GM21381 (cell line): ENCODE results near the gene E2F1.

Source experiments
- ATAC-seq: cut with Tn5 transposase; IDR thresholded peaks from one replicate; pipeline ENCODE4 v1.9.1; 2021; ENCODE audit warnings: mild to moderate bottlenecking, moderate library complexity; ENCODE audit not compliant: unreplicated experiment

The E2F1 gene

DNA sequence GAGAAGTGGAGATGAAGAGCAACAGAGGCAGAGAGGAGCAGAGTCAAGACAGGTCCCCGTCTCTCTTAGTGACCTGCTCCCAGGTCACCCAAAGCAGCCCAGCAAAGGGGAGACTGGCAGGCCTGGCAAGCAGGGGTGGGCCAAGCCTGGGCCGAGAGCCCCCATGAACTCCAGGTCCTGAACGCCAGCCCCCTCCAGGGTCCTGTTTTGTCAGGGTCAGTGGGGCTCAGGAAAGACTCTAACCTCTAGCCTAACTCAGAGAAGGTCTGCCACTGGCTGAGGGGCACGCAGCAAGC is 13.1 kb downstream of the E2F1 start:
- ATAC-seq = no peak

DNA sequence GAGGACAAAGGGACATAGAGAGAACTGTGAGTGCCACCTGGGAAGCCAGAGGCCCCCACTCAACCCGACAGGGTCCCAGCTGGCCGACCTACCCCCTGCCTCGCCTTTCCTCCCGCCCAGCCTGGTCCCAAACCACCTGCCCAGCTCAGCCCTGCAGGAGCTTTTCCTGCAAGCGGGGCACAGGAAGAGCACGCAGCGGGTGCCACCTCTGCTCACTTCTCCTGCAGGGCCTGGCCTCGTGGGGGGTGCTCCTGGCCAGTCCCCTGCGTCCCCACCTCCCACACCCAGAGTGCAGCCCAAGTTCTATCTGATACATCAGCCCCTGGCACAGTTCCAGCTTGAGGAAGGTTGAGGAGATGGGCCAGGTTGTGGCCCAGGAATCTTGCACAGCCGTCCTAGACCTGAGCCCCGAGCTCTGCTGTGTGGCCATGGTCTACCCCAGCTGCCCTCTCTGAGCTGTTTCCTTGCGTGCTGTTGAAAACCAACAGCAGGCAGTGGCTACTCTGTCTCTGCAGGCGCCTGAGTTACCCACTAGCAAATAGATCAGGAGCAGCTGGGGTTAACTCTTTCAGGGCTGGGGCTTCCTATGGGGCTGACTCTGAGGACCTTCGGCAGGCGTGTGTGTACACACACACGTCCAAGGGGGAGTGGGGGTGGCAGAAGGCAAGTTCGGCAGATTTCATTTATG is 13.6 kb downstream of the E2F1 start:
- no peak for ATAC-seq

DNA sequence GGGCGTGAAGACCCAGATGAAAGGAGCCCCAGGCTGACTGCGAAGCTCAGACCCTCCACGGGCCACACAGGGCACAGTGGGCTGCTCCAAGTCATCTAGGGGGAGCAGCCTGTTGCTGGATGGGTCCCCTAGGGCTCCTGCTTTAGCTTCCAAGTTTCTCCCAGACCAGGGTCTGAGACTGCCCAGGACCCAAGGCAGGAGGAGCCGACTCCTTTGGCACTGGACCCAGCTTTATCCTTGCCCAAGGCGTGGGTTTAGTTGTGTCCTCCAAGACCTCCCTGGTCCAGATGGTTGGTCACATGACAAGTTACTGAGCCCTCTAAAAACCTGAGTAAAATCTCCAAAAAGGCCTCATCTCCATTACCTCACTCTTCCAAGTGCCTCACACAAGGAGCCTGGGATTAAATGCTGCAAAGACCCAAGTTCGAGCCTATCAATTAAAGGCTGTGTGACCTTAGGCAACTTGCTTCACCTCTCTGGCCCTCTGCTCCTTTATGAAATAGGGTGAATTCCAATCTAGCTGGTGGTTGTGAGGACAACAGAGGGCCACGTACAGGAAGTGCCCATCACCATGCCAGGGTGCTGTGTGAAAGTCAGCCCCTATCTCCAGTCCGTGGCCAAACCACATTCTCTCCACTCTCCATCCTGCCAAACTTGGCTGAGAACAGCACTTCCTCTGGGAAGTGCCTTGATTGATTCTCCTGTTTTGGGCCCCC is 14.5 kb downstream of the E2F1 start:
- no peak for ATAC-seq

DNA sequence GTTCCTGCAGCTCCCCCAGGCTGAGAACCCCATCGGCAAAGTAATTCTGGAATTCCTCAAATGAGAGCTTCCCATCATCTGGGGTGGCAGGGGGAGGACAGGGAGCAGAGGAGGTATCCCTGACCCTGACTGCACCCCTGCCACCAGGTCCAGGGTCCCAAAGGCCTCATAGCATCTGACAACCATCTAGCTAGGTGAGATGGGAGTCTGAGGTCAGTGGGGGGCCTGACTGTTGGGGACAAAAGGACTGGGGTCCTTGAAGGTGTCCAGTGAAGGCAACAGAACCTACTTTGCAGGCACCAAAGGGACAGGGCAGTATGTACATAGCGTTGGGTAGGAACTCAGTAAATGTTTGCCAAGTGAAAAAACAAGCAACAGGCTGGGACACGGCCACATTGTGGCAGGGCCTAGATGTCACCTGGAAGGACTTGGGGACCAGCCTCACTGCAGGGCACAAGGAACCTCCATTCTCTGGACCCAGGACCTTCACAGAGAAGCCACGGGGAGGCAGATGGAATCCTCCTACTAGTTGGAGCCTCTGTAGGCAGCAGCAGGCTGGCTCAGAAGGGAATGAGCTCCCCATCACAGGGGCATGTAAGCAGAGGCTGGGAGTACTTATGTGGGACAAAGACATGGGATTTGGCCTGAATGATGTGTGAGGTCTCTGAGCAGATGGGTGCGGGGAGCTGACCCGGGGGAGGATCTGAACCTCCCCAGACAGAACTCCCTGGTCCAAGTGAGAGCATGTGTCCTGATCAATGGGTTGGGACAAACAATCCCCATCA is 15.3 kb downstream of the E2F1 start:
- no peak for ATAC-seq

DNA sequence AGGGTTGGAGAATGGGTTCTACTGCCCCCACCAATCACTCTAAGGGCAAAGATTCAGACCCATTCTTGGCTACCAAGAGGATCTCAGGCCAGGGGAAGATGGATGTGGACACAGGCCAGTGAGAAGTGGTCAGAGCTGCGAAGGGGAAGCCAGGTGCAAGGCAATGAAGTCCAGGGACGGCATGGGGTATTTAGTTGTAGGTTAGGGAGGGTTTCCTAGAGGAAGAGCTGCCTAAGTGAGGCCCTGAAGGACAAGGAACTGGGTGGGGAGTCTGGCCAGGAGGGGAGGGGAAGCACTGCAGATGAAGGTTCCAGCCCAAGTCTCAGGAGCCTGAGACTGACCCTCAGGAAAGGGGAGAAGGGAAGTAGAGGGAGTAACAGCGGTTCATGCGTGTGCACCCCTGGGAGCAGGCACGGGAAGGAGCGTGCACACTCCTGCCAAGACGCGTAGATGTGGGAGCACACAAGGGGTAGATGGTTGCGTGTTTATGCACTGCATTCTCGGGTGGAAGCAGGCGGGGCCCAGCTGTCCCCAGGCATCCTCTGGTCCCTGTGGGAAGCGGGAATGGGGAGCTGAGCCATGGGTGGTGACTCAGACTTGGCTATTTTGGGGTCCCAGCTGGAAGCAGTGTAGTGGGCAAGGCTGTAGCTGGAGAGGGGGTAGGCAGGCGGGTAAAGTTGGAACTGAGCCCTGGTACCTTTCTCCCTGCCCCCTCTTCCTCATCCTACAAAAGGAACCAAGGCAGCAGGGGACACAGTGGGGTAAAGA is 16.1 kb downstream of the E2F1 start:
- no peak for ATAC-seq

DNA sequence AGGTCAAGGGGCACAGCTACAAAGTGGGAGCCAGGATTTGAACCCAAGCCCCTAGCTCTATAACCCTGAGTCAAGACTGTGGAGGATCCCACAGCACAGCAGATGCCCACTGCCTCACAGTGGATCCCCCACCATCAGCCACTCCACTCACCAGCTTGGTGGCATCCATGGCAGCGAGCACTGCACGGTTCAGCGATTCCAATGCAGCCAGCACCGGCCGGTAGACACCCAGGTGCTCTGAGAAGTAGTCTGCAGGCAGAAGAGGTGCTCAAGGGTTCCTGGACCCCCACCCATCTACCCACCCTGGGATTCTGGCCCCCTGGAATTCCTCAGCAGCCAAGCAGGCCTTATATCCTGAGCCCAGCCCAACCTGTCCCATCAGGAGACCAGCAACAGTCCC is 17.0 kb downstream of the E2F1 start:
- ATAC-seq = no peak

DNA sequence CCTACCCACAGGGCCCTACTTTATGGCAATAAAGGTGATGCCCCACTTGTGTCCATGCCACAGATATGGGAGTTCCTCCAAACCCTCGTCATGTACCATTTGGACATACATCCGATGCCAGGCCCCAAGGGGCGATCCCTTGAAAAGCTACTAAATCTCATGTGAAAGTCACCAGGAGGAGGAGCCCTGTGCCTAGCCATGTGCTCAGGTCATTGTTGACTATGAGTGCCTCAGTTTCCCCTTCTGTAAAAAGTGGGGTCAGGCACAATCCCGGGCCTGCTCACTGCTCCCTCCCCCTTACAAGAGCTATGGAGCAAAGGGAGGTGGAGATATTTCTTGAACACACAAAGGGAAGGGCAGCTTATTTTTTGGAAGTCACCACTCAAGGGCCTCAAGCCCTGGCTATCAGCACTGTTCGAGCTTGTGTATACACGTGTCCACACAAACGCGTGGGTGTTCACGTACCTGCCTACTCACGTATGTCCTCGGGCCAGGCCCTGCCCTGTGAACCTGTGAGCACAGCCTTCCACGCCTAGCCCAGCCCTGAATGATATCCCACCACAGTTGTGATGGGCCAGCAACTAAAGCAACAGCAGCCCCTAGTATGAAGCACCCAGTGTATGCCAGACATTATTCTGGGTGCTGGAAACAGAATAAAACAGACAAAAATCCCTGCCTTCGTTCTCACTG is 17.6 kb downstream of the E2F1 start:
- no peak for ATAC-seq

DNA sequence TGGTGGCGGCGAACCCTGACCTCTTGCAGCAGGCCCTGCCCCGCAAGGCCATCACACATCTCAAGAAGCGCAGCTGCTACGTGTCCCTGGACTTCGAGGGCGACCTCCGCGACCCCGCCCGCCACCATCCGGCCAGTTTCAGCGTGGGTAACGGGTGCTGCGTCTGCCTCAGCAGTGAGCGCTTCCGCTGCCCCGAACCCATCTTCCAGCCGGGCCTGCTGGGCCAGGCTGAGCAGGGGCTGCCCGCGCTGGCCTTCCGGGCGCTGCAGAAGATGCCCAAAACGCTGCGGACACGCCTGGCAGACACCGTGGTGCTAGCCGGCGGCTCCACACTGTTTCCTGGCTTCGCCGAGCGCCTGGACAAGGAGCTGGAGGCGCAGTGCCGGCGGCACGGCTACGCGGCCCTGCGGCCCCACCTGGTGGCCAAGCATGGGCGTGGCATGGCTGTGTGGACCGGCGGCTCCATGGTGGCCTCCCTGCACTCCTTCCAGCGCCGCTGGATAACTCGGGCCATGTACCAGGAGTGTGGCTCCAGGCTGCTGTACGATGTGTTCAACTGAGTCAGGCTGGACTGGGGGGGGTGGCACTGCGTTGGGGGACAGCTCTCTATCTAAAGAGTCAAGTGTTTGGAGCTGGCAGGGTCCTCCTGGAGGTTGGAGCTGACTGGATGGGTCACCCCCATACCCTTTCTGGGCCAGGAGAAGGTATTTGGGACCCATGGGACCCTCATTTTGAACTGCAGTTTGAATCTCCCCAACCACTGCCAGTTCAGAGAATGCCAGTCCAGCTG is 18.3 kb downstream of the E2F1 start:
- ATAC-seq = peak; percentile 33

DNA sequence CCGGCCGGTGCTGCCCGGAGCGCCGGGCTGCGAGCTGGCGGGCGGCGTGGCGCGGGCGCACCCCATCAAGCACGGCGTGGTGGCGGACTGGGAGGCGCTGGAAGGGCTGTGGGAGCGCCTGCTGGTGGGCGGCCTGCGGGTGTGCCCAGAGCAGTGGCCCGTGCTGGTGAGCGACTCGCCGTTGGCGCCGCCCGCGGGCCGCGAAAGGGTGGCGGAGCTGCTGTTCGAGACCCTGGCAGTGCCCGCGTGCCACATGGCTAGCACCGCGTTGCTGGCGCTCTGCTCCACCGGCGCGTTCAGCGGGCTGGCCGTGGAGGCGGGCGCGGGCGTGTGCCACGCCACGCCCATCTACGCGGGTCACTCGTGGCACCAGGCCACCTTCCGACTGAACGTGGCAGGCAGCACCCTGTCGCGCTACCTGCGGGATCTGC is 18.9 kb downstream of the E2F1 start:
- peak; percentile 19 for ATAC-seq

DNA sequence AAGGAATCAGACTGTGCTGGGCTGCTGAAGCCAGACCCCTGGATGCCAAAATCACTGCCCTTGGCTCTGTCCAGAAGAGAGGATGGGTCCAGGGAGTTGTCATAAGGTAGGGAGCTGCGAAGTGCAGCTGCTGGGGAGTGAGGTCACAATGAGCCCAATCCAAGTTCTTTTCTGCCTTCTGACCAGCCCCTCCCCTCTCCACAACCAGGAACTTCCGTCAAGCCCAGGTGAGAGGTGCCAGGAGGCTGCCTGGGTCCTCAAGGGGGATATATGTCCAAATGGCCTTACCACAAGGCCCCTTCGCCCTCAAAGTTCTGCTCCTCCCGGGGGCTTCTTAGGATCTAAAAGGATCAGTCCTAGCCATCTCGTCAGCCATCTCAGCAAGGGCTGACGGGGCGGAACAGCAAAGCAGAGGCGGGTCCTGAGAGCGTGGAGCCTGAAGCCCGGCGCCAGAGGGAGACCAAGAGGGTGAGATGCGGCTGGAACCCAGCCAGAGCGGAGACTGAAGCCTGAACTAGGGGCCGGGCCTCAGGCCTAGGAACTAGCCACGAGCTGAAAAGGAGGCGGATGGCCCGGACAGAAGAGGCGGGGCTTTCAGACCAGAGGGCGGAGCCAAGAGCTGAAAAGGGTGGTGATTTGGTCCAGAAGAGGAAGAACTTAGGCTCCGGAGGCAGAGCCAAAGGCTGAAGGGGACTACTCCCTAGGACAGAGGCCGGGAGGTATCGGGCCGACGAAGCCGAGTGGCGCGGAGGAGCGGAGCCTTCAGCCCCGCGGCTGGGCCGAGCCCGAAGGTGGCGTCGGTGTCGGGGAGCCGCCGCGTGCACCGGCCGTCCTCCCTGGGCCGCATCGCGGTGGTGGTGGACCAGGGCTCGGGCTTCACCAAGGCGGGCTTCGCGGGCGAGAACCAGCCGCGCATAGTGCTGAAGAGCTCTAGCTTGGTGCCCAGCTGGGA is 19.6 kb downstream of the E2F1 start, which contains the start of gene ACTL10:
ACTL10 (plus strand) TSS at position 651 of the 952 bp plus-strand sequence. CDS start 555 bp downstream, outside the sequence.
- ATAC-seq = peak; percentile 61

DNA sequence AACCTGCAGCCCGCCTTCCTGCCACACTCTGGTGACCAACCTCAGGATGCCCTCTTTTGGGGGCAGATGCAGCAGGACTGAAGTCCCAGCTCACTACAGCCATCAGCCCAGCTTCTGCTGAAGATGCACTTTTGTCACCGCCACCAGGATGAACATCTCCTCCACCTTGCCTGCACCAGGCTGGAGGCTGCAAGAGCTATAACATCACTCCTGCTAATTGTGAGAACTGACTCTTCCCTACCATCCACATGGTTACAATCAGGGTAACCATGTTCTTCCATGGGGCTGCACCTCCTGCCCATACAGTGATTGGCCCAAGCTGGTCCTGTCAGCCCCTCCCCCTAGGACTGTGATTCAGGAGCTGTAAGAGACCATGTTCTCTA is 21.4 kb downstream of the E2F1 start:
- no peak for ATAC-seq

DNA sequence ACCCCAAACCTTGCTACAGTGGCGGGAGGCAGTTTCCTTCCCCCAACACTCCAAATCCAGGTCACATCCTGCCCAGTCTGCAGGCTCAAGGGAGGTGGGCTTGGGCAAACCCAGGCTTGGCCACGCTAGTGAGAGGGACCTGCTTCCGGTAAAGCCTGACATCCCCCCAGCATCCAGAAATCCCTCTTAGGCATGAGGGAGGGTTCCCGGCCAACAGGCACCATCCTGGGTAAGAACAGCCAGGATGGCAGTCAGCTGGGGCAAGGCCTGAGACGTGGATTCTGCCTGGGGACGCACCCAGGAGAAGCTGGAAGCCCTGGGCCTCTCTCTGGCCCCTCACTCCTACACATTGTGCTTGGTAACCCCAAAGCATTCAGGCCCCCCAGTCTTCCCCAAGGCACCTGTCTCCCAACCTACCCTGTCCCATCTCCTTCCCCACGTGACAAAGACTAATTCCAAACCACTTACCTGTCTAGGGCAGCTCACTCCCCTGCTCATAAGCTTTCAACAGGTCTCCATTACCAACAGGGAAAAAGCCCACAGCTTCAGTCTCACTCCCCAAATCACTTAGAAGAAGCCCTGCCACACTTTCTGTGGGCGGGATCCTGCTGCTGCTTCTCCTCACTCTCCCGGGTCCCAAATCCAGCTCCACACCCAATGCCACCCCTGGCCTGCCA is 22.0 kb downstream of the E2F1 start:
- ATAC-seq = no peak

DNA sequence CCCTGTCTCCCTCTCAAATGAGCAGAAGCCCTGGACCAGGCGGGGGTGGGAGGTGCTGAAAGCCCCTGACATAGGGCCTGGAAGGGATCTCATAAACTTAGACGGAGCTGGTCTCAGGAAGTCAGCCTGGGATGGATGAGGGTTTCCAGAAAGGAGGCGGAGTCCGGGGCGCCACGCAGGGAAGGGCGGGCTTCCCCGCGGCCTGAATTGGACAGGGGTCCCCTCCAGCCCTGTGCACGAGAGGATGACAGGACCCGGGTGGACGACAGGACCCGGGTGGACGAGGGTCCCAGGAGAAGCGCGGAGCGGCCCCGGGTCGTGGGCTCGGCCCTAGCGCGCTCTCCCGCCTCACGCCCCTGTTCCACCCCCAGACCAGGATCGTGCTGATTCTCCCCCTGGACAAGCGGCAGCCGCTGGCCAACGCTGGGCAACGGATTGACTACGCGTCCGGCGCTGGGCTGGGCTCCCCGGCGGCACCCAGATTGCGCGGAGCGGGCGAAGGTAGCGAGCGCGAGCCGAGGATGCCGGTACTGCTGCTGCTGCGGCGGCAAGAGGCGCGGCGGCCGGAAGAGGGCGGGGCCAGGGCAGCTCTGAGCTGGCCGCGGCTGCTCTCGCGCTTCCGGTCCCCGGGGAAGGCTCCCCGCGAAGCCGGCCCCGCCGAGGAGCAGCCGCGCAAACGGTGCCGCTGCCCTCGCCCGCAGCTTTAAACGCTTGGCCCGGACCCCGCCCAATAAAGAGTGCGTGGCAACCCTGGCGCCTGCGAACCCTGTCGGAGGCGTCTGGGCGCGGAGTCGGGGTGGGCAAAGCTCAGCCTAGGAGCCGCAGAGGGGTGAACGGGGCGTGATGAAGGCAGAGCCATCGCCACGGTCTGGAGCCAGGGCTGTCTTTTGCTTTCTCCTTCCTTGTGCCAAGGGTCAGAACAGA is 22.8 kb downstream of the E2F1 start:
- peak; percentile 46 for ATAC-seq

DNA sequence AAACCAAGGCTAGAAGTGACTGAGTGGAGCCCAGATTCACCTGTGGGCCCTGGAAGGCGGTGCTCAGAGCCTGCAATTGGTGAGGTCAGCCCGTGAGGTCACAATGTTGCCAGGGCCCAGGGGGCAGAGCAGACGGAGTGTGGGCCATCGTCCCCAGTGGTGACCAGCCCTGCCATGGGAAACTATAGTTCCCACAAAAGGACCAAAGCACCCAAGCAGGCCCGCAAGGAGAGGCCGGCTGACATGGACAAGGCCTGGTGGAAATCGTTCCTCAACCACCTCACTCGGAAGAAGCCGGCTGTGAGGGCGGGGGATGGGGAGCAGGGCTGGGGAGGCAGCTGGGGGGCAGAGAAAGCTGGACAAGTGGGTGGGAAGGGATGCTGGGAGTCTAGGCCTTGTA is 24.0 kb downstream of the E2F1 start, which contains the start of gene C20orf144:
C20orf144 (plus strand) TSS at position 156 of the 400 bp plus-strand sequence; CDS start at position 175, 19 bp downstream.
- no peak for ATAC-seq

DNA sequence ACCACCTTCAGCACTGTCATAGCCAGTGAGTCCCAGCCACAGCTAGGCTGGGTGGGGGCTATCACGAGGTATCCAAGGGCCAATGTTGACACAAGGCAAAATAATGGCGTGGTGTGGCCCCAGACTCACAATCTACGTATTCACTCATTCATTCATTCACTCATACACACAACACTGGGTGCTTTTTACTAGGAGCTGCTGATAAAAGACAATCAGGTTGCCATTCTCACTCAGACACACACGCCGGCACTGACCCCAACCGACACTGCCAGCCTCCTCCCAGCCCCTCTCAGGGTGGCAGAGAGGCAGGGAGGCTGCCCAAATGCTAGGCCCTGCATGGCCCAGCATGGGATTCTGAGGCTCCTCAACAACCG is 25.5 kb downstream of the E2F1 start:
- no peak for ATAC-seq

DNA sequence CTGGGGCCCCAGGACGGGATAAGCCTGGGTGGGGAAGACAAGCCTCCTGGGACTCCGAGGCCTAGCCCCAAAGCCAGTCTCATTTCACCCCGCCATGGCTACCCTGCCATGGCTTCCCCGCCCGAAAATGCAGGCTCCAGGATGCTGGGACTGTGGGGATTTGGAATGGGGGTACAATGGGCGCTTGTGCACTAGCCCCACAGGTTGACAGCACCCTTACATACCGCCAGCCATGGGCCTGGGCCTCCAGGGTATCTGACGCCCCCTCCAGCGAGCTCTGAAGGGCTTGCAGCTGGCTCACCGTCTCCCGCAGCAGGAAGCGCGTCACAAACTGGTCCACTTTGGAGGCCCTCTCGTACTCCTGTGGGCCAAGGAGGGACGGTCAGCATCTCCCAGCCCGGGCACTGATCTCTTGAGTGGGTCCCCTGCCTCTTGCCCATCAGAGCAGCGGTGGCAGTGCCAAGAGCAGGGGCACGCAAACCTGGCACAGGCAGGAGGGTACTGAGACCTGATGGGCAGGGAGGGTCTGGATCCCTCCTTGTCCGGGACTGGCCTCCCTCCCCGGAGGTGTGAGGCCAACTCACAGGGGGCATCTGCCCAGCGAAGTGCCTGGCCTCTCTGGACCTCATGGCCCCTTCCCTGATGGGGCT is 26.0 kb downstream of the E2F1 start:
- no peak for ATAC-seq
